ENCODE data around the gene SKI.
"Not testable (repeated sequence)": the region's sequence is repeated elsewhere in the genome, so short reads cannot be mapped to it uniquely, and the experiment has no call there.

SKI gene

DNA sequence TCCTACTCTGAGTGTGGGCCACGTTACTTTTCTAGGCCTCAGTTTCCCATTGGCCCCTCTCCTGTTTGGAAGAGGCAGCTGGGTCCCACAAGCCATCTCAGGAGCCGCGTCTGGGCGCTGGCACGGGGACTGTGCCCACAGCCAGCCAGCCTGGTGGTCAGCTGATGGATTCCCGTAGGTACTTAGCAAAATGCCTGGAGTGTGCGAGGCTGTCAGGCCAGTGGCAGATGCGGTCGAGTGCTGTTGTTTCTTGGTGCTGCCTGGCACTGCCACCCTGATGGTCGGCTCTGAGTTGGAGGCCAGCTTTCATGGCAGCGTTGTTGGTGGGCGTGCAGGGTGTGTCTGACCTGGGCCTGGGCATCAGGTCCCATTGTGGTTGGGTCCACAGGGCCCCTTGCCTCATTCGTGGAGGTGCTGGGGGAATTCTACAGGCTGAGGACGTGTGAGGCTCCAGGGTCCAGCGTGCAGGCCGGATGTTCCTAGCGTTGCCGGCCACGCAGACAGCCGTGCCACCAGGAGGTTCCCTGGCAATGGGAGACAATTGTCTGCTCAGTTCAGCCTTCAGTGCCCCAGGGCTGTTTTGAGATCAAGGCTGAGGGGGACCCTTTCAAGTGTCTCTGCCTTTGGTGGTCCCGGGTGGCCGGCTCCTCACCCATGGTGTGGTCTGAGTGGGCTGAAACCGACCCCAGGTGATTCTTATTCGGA, 20.9 kb downstream of the SKI start:
- no peak for DNase-seq

DNA sequence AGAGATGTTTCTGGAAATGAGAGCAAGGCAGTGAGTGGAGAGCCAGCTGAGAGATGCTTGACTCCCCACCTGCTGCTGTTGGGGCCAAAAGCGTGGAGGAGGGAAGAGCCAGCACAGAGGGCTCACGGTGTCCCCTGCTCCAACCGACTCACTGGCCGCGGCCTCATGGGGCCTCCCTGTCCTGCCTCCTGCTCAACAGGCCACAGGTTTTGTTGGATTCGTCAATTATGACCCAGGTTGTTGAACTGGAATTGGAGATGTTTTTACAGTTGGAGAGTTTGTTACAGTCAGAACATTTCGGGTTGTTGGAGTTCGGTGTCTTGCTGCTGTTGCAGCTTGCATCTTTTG, 21.4 kb downstream of the SKI start:
- DNase-seq: no peak

DNA sequence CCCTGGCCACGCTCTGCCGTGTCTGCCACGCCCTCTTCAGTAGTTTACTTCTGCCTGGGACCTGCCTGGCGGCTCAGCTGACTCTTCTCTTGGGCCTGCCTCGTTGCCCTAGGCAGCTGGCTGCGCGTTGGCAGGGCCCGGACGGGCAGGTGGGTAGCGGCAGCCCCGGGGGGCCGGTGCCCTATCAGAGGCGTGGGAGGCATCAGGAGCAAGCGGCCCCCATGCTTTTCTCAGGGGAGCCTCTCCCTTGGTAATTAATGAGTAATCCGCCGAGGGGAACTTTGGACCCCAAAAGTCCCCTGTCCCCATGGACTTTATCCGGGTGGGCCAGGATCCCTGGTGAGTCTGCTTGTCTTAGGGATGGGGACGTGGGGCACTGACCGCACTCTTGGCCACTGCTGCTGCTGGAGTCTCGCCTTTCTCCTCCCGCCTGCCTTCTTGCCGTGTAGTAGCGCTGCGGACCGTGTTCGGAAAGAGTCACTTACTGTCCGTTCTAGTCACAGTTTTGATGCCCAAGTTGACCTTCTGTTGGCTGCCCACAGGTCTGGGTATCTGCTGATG, 22.7 kb downstream of the SKI start:
- no peak for DNase-seq

DNA sequence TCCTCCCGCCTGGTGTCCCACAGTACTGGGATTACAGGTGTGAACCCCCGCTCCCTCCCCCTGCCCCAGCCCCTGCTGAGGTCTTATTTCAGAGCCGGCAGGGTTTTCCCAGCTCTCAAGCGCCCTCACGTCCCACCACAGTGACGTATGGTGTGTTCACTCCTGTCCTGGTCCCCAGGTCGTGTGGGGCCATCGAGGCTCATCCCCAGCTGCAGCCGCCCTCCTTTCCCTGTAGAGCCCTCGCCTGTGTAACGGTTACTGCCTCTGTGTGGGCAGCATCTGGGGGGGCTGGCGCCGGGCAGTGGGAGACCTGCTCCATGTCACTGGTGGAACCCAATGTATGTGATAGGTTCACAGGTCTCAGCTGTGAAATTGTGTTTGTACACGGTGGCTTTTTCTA, 23.2 kb downstream of the SKI start:
- no peak for DNase-seq

DNA sequence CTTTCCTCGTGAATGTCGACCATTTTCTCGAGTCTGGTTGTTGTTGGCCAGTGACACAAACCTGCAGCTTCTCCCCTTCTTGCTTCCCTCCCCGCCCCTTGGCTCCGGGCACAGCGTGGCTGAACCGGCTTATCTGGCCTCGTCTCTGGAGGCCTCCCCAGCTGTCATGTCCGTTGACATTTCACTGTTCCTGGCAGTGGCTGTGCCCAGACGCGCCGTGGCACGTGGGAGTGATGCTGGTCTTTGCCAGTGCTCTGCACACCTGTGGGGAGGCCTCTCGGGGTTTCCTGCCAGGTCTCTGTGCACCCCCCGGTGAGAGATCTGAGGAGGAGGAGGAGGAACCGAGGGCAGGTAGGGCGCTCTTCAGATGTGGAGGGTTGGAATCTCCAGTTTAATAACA, 23.7 kb downstream of the SKI start:
- DNase-seq: no peak

DNA sequence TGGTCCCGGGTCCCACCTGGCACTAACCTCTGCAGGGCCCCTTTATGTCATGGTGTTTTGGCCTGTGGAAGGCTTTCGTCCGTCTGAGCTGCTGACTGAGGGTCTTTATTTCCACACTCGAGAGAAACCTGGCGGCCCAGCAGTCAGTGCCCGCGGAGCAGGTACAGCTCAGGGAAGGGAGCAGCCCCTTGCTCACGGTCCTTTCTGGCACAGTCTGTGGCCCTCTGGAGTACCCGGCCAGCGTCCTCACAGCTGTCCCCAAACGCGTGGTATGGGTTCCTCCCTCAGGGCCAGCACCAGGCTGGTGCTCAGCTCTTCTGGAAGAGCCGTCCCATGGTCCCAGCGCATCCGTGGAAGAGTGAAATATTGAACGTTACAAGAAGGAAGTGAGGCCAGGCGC, 24.3 kb downstream of the SKI start:
- DNase-seq: no peak

DNA sequence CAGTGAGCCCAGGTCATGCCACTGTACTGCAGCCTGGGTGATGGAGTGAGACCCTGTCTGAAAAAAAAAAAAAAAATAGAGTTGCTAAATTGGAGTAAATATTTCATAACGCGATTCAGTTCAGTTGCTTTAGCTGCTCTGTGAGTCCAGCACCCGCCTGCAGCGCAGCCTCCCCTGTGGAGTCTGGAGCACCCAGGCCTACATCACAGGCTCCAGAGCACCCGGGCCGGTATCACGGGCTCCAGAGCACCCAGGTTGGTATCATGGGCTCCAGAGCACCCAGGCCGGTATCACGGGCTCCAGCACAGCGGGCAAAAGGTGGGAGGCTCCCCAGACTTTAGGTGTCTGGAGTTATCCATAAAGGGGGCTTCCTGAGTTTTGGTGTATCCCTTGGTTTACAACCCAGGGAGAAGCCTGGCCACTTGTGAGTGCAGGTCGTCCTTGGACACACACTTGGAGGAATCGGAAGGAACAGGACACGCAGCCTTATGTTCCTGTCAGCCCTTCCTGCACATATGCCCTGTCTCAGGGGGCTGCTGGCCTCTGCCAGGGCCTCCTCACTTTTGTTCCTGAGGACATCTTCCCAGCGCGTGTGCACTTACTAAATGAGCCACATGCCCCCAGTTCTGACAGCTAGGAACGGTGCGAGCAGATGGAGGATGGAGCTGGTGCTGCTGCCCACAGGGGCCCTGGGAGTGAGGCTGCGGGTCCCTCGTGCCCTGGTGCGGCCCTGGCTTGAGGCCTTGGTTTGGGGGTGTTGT, 25.1 kb downstream of the SKI start:
- DNase-seq: no peak

DNA sequence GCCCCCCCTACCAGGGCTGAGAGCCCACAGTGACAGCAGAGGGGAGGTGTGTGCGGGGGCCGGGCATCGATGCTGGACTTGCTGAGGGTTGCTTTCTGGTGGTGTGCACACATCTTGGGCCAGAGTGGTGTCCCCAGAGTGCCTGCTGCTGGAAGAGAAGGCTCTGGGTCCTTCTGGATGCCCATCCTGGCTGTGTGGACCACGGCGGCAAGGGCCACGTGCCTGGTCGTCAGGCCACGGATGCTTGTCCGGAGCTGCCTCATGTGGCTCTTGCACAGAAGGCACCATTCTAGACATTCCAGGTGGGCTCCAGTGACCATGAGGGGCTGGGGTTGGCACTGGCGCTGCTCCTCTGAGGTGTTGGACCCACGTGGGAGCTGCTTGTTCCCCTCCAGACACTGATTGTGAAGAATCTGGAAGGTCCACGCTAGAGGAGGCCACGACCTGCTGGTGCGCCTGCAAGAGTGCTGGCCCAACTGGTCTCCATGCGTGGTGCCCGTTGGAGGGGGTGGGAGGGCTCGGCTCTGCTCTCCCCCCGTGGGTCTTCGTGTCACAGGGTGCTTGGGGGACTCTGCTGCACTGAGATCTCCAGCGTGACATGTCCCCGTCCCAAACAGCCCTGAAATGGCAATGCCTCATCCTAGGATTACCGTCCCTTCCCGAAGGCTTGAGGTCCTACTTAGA, 25.8 kb downstream of the SKI start:
- DNase-seq: no peak

DNA sequence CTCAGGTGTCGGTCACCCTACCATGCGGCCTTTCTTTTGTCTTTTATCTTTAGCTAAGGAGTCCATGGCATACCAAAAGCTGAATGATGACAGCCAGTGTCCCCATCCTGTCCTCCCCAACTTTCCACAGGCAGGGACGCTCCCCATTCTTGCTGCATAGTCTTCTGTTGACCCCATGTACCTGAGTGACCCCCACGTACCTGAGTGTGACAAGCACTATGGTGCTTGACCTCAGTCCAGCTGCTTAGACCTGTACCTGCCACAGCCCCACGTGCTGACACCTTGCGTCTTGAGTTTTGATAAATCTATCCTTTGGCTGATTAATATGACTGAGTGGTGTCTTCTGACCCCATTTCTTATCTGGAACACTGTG, 26.9 kb downstream of the SKI start:
- DNase-seq: no peak

DNA sequence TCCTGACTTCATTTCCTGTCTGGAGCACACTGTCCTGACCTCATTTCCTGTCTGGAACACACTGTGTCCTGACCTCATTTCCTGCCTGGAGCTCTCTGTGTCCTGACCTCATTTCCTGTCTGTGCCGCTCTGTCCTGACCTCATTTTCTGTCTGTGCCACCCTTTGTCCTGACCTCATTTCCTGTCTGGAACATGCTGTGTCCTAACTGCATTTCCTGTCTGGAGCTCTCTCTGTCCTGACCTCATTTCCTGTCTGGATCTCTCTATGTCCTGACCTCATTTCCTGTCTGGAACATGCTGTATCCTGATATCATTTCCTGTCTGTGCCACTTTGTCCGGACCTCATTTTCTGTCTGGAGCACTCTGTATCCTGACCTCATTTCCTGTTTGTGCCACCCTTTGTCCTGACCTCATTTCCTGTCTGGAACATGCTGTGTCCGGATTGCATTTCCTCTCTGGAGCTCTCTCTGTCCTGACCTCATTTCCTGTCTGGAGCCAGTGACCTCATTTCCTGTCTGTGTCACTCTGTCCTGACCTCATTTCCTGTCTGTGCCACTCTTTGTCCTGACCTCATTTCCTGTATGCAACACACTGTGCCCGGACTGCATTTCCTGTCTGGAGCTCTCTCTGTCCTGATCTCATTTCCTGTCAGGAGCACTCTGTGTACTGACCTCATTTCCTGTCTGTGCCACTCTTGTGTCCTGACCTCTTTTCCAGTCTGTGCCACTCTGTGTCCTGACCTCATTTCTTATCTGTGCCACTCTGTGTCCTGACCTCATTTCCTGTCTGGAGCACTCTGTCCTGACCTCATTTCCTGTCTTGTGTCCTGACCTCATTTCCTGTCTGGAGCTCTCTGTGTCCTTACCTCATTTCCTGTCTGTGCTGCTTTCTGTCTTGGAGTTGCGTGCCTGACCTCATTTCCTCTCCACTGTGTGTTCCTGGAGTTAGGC, 27.6 kb downstream of the SKI start:
- peak; percentile 68 for DNase-seq

DNA sequence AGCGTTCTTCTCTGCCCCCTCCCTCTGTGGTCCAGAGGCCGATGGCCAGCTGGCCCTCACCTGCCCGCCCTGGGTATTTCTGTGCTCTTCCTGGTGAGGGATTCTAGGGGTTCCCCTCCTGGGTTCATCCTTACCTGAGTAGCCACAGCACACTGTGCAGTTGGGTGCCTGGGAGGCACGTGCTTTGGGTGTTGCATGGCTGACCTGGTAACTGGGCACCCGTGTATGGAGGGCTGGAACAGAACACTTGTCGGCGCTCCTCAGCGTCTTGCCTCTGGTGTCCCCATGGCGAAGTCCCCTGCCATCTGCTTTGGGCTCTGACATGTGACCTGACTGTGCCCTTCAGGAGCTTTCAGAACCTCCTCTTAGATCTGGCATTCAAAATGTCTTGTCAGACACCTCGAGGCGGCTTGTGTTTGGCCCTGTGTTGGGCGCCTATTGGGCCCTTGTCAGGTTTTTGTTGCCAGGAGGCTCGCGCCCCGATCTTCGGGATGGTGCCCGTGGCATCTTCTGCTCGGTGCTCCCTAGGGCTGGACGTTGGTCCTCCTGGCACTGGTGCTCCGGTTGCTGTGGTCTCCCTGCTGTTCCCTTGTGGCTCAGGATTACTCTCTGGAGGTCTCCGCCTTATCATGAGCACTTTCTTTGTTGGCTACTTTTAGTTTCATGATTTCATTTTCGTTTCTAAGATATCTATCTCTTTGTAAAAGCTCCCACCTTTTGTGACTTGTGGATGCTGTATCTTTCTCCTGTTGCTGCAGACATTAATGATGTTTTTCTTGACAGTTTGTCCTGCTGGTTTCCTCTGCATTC, 28.5 kb downstream of the SKI start:
- DNase-seq: no peak

DNA sequence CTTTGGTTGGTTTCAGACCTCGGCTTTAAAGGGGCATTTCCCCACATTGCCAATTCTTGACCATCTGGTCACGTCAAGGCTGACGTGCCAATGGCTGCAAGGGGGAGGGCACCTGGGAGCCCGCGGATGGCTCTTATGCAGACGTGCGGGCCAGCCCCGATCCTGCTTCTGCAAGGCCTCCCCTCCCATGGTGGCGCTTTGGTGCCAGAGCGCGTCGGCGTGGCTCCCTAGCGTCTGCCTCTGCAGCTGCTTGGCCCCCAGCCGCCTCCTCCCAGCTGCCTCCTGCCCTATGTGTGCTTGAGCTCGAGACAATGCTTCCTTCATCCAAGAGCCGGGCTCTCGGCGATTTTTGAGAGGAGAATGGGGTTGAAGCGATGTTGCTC, 29.1 kb downstream of the SKI start:
- no peak for DNase-seq

DNA sequence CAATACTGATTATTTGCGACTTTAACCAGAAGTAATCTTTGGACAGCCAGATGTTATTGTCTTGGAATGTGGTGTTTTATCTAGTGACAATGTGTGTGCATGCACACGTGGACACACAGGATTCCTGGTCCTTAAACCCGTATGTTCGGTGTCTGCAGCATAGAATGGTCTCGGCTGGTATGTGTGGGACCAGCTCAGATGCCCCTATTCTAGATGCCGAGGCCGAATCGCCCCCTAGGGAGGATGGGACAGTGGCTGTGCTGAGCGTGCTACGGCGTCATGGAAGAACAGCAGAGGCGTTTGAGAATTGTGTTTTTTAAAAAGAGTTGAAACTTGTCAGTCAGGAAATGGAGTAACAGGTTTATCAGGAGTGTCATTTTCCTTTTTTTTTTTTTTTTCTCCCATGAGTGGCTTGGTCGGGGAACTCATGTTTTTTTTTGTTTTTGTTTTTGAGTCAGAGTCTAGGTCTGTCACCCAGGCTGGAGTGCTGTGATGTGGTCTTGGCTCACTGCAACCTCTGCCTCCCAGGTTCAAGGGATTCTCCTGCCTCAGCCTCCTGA, 30.1 kb downstream of the SKI start:
- DNase-seq: no peak

DNA sequence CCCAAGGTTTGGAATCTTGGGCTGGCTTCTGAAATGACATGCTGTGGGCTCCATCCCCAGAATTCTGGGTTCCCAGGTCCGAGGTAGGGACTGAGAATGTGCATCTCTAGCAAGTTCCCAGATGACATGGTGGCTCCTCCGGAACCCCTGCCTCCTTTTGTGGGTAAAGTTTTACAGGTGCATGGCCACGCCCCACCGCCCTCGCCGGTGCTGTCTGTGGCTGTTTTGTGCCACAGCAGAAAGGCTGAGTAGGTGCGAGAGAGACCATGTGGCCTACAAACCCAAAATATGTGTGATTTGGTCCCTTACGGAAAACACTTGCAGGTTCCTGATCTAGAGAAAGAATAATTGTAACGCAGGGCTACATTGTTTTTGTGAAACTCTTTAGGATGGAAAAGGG, 30.9 kb downstream of the SKI start:
- DNase-seq: peak; percentile 76

DNA sequence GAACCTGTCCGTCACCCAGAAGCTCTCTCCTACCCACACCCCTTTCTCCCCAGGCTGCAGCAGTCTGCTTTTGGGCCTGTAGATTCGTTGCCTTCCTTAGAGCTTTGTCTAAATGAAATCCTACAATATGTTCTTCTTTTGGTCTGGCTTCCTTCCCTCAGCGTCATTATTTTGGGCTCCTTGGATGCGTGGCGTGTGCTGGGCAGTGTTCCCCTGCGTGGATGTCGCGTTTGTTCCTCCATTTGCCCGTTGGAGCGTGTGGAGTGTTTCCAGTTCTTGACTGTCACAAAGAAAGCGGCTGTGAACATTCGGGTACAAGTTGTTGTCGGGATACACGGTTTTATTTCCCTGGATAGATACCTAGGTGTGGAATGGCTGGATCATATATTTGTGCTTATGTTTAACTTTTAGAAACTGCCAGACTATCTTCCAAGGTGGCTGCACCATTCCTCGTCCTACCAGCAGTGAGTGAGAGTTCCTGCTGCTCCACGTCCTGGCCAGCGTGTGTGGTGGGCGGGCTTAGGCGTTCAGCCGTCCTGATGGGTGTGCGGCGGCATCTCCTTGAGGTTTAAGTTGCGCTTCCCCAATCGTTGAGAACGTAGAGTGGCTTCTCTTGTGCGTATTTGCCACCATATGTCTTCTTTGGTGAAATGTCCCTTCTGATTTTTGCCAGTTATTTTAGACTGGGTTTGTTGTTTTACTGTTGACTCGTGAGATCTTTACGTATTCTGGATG, 31.7 kb downstream of the SKI start:
- no peak for DNase-seq

DNA sequence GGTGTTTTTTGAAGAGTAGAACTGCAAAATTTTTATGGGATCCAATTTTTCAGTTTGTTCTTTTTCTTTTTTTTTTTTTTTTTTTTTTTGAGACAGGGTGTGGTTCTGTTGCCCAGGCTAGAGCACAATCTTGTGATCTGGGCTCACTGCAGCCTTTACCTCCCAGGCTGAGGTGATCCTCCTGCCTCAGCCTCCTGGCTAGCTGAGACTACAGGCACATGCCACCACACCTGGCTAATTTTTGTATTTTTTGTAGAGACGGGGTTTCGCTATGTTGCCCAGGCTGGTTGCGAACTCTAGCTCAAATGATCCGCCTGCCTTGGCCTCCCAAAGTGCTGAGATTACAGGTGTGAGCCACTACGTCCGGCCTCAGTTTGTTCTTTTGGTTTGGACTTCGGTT, 32.4 kb downstream of the SKI start:
- not testable (repeated sequence) for DNase-seq

DNA sequence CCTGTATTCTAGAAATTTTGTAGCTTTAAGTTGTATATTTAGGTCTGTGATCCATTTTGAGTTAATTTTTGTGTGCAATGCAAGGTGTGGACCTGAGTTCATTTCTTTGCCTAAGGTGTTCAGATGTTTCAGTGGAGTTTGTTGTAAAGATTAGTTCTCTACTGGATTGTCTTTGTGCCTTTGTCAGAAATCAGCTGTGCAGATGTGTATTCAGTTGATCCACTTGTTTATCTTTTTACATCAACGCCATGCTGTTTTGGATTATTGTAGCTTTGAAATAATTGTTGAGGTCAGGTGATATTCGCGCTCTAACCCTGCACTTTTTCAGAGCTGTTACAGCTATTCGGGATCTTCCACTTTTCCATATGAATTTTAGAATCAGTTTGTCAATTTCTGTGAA, 32.8 kb downstream of the SKI start:
- no peak for DNase-seq

DNA sequence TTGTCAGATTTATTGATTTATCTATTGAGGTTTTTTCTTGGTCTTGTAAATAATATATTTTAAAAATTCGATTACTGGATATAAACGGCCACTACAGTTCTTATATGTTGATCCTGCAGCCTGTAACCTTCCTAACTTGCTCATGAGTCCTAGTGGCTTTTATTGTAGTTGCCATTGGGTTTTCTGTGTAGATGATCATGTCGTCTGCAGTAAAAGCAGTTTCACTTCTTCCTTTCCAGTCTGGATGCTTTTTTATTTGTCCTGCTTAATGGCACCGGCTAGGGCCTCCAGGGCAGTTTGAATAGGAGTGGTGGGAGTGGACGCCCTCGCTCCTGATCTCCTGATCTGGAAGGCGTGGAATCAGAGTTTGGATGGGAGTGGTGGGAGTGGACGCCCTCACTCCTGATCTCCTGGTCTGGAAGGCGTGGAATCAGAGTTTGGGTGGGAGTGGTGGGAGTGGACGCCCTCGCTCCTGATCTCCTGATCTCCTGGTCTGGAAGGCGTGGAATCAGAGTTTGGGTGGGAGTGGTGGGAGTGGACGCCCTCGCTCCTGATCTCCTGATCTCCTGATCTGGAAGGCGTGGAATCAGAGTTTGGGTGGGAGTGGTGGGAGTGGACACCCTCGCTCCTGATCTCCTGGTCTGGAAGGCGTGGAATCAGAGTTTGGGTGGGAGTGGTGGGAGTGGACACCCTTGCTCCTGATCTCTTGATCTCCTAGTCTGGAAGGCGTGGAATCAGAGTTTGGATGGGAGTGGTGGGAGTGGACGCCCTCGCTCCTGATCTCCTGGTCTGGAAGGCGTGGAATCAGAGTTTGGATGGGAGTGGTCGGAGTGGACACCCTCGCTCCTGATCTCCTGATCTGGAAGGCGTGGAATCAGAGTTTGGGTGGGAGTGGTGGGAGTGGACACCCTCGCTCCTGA, 33.6 kb downstream of the SKI start:
- DNase-seq: not testable (repeated sequence)

DNA sequence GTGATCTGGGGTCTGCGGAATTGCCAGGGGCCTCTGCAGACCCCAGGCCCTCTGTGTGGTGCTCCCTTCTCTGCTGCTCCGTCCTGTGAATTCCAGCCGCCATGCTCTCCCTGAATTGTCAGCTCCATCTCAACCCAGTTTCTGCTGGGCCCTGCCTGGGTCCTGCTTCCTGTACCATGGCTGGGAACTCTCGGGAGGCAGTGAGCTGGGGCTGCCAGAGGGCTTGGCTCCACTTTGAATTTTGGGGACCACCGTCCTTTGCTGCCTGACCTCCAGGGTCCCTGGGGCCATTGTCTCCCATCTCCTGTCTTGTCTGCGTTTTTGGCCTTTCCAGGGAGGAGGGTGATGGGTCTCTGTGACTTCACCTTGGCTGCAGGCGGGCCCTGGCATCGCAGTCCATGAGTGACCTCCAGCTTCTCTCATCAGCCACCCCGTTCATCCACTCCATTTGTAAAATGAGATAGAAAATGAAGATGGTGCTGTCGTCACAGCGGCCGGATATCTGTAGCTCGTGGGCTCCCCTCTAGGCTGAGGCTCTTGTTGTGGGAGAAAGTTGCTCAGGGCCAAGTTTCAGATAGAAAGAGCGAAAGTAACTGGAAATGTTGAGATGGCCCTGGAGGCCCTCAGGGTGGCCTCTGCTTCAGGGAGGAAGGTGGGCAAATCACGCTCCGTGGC, 38.3 kb downstream of the SKI start:
- no peak for DNase-seq
